Tracheal epithelial cell (primary cell): ENCODE data around the gene CENPO. TPM values are rescaled to one million over a fixed set of nuclear protein-coding genes. Genes with fewer than 3 reads are reported as not detected.

Experiments
- total RNA-seq: library from RNA; depleted of rRNA; stranded (reverse); fragments of >200 nt; gene quantifications from 2 replicates; pipeline ENCODE4 v1.2.1, GENCODE V29; 2014

CENPO gene
- total RNA-seq: 0.85 and 2.2 TPM in 2 replicates

GRCh38 chr2:24792874-24793760 lies at the start of gene CENPO, which contains the start of gene PTRHD1:
Gene CENPO (plus strand): TSS chr2:24793425. CDS start chr2:24793920, 495 bp downstream.
Gene PTRHD1 (minus strand): TSS chr2:24793391. CDS start chr2:24793377, 14 bp downstream.

Other genes starting within 250 kb of the CENPO start
- 18.3 and 23.0 TPM in 2 replicates for gene PTRHD1, start within 50 bp of the CENPO start, total RNA-seq
- gene ADCY3, start 126.8 kb downstream of the CENPO start, total RNA-seq: 35.7 and 46.5 TPM in 2 replicates
- gene DNAJC27, start 178.5 kb downstream of the CENPO start, total RNA-seq: 1.5 and 4.1 TPM in 2 replicates
- under 0.01 TPM in 1 of 2 replicates, not detected in the other for gene EFR3B, start 248.7 kb downstream of the CENPO start, total RNA-seq